SJCRH30 (cell line): ENCODE data around the gene WWC2. TPM values are rescaled to one million over a fixed set of nuclear protein-coding genes. Genes with fewer than 3 reads are reported as not detected.

ENCODE experiments used
- DNase-seq, 2 experiments: peaks; one replicate each; pipeline ENCODE4 v3.0.0-alpha.2; 2015 to 2020
- H3K27ac ChIP-seq: fragments of 250-450 bp; sonication (Bioruptor Pico); 2 replicates; pipeline ENCODE4 v1.5.1; 2020; ENCODE audit warnings: mild to moderate bottlenecking, moderate library complexity
- H3K27me3 ChIP-seq: fragments of 250-450 bp; sonication (Bioruptor Pico); 2 replicates; pipeline ENCODE4 v1.5.1; 2020; ENCODE audit warnings: mild to moderate bottlenecking, moderate library complexity
- H3K36me3 ChIP-seq: fragments of 250-450 bp; sonication (Bioruptor Pico); 2 replicates; pipeline ENCODE4 v1.5.1; 2020; ENCODE audit warnings: mild to moderate bottlenecking, moderate library complexity
- H3K4me1 ChIP-seq: fragments of 250-450 bp; sonication (Bioruptor Pico); 2 replicates; pipeline ENCODE4 v1.5.1; 2020; ENCODE audit warnings: mild to moderate bottlenecking, moderate library complexity
- H3K4me3 ChIP-seq: fragments of 250-450 bp; sonication (Bioruptor Pico); 2 replicates; pipeline ENCODE4 v1.5.1; 2020; ENCODE audit warnings: mild to moderate bottlenecking, moderate library complexity
- H3K9me3 ChIP-seq: fragments of 250-450 bp; sonication (Bioruptor Pico); replicated peaks from 2 replicates; pipeline ENCODE4 v1.5.1; 2020; ENCODE audit warnings: mild to moderate bottlenecking, moderate library complexity
- total RNA-seq: library from RNA; depleted of rRNA; stranded (reverse); fragments of >200 nt; shearing (Covaris generic); gene quantifications from 2 replicates; pipeline ENCODE4 v1.2.3, GENCODE V29; 2014

The WWC2 gene
- total RNA-seq, 1 experiment from 2014 or later: 23.7 TPM

DNA sequence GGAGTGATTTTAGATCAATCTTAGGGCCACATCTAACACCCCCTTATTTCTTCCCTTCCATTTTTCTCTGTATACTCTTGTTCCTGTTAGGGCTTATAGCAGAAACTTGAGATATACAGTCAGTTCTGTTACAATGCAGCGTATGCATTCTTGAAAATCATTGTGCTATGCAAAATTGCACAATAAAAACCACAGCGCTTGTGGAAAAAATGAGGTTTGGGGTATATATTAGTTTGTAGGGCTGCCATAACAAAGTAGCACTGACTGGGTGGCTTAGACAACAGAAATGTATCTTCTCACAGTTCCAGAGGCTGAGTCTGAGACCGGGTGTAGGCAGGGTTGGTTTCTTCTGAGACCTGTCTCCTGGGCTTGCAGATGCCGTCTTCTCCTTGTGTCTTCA, 59.0 kb downstream of the WWC2 start:
- no peak for DNase-seq
- no peak overlapping the region for H3K4me3 ChIP-seq

DNA sequence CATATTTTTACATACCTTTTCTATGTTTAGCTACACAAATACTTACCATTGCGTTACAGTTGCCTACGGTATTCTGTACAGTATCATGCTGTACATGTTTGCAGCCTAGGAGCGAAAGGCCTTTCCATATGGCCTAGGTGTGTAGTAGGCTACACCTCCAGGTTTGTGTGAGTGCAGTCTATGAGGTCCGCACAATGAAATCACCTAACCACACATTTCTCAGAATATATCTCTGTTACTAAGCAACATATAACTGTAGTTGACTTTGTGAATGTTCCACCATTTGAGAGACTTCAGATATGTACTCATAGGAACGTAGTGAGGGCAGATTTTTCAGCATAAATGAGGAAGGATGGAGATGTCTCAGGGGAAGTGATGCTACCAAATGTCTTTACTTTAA, 62.6 kb downstream of the WWC2 start:
- Histone ChIP-seq H3K36me3 (no peaks in the 10 kb centered on the region), H3K9me3 (no peaks in the 10 kb centered on the region), H3K4me3 (no peak overlapping the region), H3K27ac (no peak overlapping the region), H3K4me1 (peaks cover 6% of the 10 kb centered on the region; the same call in 1 of the 2 replicates), H3K27me3 (no peaks in the 10 kb centered on the region)
- no peak for DNase-seq

More for the DNA sequence above, 59.0 kb downstream of the WWC2 start:
- Histone ChIP-seq H3K9me3 (no peaks in the 10 kb centered on the region), H3K4me1 (peaks cover 8% of the 10 kb centered on the region), H3K27me3 (no peaks in the 10 kb centered on the region), H3K27ac (no peak overlapping the region), H3K36me3 (no peaks in the 10 kb centered on the region)

- no peaks in the 10 kb centered on the region for H3K27me3 ChIP-seq
- peaks cover 6% of the 10 kb centered on the region; the same call in 1 of the 2 replicates for H3K4me1 ChIP-seq
- H3K27ac ChIP-seq: no peak overlapping the region
- no peaks in the 10 kb centered on the region for H3K36me3 ChIP-seq
- no peaks in the 10 kb centered on the region for H3K9me3 ChIP-seq
- H3K4me3 ChIP-seq: no peak overlapping the region
- DNase-seq: no peak
Measured at GRCh38 chr4:183163135-183163534, 64.1 kb downstream of the WWC2 start.

GRCh38 chr4:183164963-183165362, 65.9 kb downstream of the WWC2 start:
- H3K4me3 ChIP-seq: no peak overlapping the region
- no peak for DNase-seq
- H3K27me3 ChIP-seq: no peaks in the 10 kb centered on the region
- H3K27ac ChIP-seq: no peak overlapping the region
- peaks cover 6% of the 10 kb centered on the region; the same call in 1 of the 2 replicates for H3K4me1 ChIP-seq
- H3K9me3 ChIP-seq: no peaks in the 10 kb centered on the region
- no peaks in the 10 kb centered on the region for H3K36me3 ChIP-seq

DNA sequence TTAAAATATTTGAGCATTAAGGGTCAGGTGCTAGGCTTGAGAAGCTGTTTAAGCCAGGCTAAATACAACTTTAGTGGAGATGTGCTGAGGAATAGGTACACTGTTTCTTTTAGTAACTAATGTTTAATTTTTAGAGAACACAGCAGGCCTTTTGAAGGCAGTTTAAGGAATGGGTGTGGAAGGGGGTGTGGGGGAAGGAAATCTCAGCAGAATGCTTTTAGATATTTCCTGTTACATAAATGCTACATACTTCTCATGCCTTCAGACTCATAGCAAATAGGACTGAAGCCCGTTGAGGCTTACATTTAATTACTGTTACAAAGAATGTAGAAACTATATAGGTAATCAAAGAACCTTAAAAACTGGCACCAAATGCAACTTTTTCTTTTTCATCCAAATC, 66.3 kb downstream of the WWC2 start:
- Histone ChIP-seq H3K4me3 (no peak overlapping the region), H3K27me3 (no peaks in the 10 kb centered on the region), H3K36me3 (no peaks in the 10 kb centered on the region), H3K4me1 (peaks cover 6% of the 10 kb centered on the region; the same call in 1 of the 2 replicates), H3K9me3 (no peaks in the 10 kb centered on the region), H3K27ac (no peak overlapping the region)
- DNase-seq: no peak

GRCh38 chr4:183170894-183171293, 71.8 kb downstream of the WWC2 start:
- Histone ChIP-seq H3K9me3 (no peaks in the 10 kb centered on the region), H3K27me3 (no peaks in the 10 kb centered on the region), H3K36me3 (no peaks in the 10 kb centered on the region), H3K27ac (no peak overlapping the region), H3K4me3 (no peak overlapping the region), H3K4me1 (peaks cover 6% of the 10 kb centered on the region)
- DNase-seq: no peak

DNA sequence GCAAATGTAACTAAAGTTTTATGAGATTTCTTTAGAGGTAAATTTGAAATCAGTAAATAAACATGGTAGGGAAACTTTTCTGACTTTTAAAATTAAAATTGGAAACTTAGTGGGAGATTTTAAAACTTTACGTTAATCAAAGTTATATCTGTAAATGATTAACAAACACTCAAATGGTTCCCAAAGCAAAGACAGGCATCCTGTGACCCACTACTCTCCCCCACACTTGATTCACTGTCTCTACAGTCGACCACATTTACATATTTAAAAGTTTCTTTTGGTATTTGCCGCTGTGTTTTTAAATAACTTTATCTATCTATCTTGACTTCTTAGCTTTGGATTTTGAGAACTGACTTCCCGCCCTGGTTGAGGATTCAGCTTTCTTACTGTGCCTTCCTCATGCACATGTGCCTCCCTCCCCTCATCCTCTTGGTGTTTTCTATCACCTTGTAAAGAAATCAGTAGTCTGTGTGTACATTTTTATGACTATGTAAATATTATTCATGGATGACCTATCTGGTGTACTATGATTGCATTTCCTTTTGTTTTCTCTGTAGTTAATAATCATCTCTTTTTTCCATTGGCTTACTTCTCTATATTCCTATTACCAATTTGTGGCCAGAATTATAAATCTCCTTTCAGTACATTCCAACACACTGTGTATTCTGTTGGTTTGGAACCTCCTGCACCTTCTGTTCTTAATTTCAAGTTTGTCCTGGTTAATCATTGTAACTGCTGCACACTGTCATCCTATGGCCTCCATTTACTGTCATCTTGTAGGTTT, 72.6 kb downstream of the WWC2 start:
- H3K9me3 ChIP-seq: no peaks in the 10 kb centered on the region
- H3K4me1 ChIP-seq: peaks cover 9% of the 10 kb centered on the region
- H3K4me3 ChIP-seq: no peak overlapping the region
- no peaks in the 10 kb centered on the region for H3K36me3 ChIP-seq
- H3K27ac ChIP-seq: no peak overlapping the region
- no peak for DNase-seq
- H3K27me3 ChIP-seq: no peaks in the 10 kb centered on the region

DNA sequence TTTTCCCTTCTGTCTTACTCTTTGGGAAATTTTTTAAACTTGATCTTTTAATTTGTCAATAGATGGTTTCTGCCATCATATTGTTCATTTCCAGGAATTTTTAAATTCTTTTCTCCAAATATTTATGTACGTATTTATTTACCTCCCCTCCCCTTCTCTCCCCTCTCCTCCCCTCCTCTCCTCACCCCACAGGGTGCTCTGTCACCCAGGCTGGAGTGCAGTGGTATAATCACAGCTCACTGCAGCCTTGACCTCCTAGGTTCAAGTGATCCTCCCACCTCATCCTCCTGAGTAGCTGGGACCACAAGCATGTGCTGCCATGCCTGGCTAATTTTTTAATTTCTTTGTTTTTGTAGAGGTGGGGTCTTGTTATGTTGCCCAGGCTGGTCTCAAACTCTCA, 73.8 kb downstream of the WWC2 start:
- Histone ChIP-seq H3K4me3 (no peak overlapping the region), H3K36me3 (no peaks in the 10 kb centered on the region), H3K4me1 (peaks cover 16% of the 10 kb centered on the region), H3K27me3 (no peaks in the 10 kb centered on the region), H3K9me3 (no peaks in the 10 kb centered on the region), H3K27ac (no peak overlapping the region)
- DNase-seq: no peak

DNA sequence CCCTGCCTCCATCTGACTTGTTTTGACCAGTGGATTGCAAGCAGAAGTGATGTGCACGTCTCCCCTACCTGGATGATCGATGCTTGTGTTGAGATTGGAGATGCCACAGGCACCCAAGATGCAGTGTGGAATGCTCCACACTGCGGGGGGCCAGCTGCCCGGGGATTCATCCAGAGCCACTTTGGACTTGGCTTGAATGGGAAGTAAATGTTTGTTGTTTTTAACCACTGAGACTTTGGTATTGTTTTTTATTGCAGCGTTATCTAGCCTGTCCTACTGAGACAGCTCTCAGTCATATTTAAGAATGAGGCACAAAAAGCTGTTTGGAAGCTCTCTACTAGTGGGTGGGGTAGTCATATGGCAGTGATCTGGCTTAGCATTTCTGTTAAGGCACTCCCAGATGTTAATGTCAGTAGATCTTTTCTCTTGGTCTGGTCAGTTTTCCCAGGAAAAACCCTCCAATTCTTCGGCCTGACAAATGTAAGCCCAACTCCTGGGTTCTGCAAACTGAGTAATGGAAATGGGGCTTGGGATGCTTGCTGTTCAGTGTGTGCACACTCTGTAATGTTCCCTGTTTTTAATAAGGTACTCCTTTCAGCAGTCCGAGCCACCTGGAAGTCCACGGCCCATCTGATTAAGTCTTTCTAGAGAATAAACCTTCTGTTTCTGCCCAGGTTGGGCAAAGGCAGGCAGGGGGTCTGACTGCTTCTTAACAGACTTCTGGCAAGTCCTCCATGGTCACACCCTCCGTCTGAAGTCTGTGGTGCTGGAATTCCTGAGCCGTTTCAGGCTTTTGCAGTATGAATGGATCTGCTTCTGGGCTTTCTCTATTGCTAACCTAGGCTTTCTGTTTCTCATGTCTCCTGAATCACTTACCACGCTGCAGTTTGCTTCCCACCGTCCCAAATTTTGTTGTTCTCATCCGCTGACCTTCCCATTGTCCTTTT, 74.8 kb downstream of the WWC2 start:
- no peak overlapping the region for H3K4me3 ChIP-seq
- no peaks in the 10 kb centered on the region for H3K9me3 ChIP-seq
- peaks cover 16% of the 10 kb centered on the region for H3K4me1 ChIP-seq
- H3K27me3 ChIP-seq: no peaks in the 10 kb centered on the region
- DNase-seq: no peak
- H3K27ac ChIP-seq: no peak overlapping the region
- H3K36me3 ChIP-seq: no peaks in the 10 kb centered on the region

DNA sequence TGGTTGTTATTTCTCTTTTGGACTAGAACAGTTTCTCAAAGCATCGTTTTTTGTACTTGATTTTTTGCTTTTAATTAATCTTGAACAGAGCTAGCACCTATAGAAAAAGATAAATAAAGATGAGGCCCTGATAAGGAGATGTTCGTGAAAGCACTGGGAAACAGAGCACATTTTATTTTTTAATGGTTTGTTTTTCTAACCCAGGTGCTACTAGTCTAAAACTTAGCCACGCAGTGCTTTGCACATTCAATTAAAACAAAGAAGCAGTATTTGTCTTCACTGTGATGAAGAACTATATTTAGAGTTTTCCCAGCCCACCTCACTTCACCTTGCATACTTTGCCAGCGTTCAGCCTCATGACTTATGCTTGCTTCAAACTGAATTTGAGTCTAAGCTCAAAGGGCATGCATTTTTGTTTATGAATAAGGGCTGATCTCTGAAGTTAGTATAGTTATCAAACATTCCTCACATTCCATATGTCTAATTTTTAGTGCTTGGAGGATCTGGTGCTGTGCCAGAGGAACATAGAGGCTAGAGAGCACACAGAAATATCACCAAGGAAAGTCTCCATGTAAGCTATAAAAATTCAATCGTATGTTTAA, 76.7 kb downstream of the WWC2 start:
- Histone ChIP-seq H3K36me3 (no peaks in the 10 kb centered on the region), H3K27me3 (no peaks in the 10 kb centered on the region), H3K4me1 (peaks cover 16% of the 10 kb centered on the region), H3K27ac (no peak overlapping the region), H3K4me3 (no peak overlapping the region), H3K9me3 (no peaks in the 10 kb centered on the region)
- no peak for DNase-seq

DNA sequence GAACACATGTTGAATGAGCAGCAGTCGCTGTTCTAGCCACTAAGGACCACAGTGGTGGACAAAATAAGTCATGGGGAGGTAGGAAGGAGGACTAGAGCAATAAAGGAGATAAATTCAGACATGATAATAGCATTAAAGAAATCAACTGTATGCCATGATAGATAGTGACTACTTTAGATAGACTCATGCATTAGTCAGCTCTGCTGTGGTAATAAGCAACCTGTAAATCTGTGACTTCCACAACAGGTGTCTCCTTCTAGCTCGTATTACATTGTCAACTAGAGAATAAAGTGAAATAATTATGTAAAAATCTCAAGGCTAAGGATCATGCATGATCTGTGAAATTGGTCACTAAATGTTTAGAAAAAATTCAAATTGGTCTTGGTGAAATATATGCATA, 77.9 kb downstream of the WWC2 start:
- Histone ChIP-seq H3K27me3 (no peaks in the 10 kb centered on the region), H3K27ac (no peak overlapping the region), H3K36me3 (no peaks in the 10 kb centered on the region), H3K4me3 (no peak overlapping the region), H3K4me1 (peaks cover 17% of the 10 kb centered on the region), H3K9me3 (no peaks in the 10 kb centered on the region)
- DNase-seq: no peak

- Histone ChIP-seq H3K4me3 (no peak overlapping the region), H3K4me1 (peaks cover 29% of the 10 kb centered on the region), H3K27me3 (no peaks in the 10 kb centered on the region), H3K36me3 (no peaks in the 10 kb centered on the region), H3K27ac (no peak overlapping the region), H3K9me3 (no peaks in the 10 kb centered on the region)
- DNase-seq: no peak
Measured at GRCh38 chr4:183178201-183178600, 79.1 kb downstream of the WWC2 start.

DNA sequence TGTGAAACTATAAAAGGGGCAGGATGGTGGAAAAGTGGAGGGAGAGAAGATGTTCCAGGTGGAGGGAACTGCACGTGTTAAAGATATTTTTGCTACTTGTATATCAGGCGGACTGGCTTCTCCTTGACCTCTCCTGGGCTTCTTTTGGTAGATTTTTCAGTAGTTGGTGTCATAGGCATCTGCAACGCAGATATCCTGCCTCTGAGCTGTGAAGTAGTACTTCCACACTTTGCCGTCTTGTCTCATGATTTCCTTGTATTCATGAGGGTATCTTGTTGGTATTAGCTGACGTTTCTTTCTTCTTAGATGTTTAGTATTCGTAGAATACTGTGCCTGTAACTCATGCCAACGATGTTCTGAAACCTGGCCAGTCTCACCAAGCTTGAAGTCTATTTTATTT, 81.0 kb downstream of the WWC2 start:
- H3K9me3 ChIP-seq: no peaks in the 10 kb centered on the region
- H3K27ac ChIP-seq: no peak overlapping the region
- no peaks in the 10 kb centered on the region for H3K27me3 ChIP-seq
- H3K36me3 ChIP-seq: no peaks in the 10 kb centered on the region
- DNase-seq: no peak
- H3K4me1 ChIP-seq: peaks cover 34% of the 10 kb centered on the region
- H3K4me3 ChIP-seq: no peak overlapping the region

GRCh38 chr4:183180621-183181020, 81.6 kb downstream of the WWC2 start:
- Histone ChIP-seq H3K27me3 (no peaks in the 10 kb centered on the region), H3K27ac (no peak overlapping the region), H3K4me1 (peaks cover 31% of the 10 kb centered on the region), H3K36me3 (no peaks in the 10 kb centered on the region), H3K9me3 (no peaks in the 10 kb centered on the region), H3K4me3 (no peak overlapping the region)
- no peak for DNase-seq

GRCh38 chr4:183181081-183181480, 82.0 kb downstream of the WWC2 start:
- Histone ChIP-seq H3K4me1 (peaks cover 27% of the 10 kb centered on the region), H3K27ac (no peak overlapping the region), H3K4me3 (no peak overlapping the region), H3K9me3 (no peaks in the 10 kb centered on the region), H3K36me3 (no peaks in the 10 kb centered on the region), H3K27me3 (no peaks in the 10 kb centered on the region)
- DNase-seq: no peak
